Amniotic epithelial cell (primary cell): ENCODE data around the gene PCSK2.

Experiments
- DNase-seq: peaks from one replicate; pipeline ENCODE4 v3.0.0-alpha.2; 2010; ENCODE audit warnings: low read depth

Gene PCSK2

GRCh38 chr20:17505636-17506517, 279.0 kb downstream of the PCSK2 start:
- DNase-seq: peak; percentile 36

- peak; percentile 35 for DNase-seq
Measured at GRCh38 chr20:17507032-17507431, 280.2 kb downstream of the PCSK2 start.

GRCh38 chr20:17507531-17507930, 280.7 kb downstream of the PCSK2 start:
- no peak for DNase-seq

- DNase-seq: no peak
Measured at GRCh38 chr20:17508756-17509155, 281.9 kb downstream of the PCSK2 start.

GRCh38 chr20:17510548-17510947, 283.7 kb downstream of the PCSK2 start:
- no peak for DNase-seq

GRCh38 chr20:17511401-17511800, 284.6 kb downstream of the PCSK2 start:
- DNase-seq: no peak

GRCh38 chr20:17513939-17514338, 287.1 kb downstream of the PCSK2 start:
- no peak for DNase-seq

GRCh38 chr20:17515053-17515452, 288.2 kb downstream of the PCSK2 start:
- DNase-seq: no peak

GRCh38 chr20:17518339-17519052, 291.7 kb downstream of the PCSK2 start:
- DNase-seq: peak; percentile 58

- no peak for DNase-seq
Measured at GRCh38 chr20:17519606-17520285, 292.9 kb downstream of the PCSK2 start.

- DNase-seq: no peak
Measured at GRCh38 chr20:17520583-17520982, 293.7 kb downstream of the PCSK2 start.

- DNase-seq: no peak
Measured at GRCh38 chr20:17522528-17522927, 295.7 kb downstream of the PCSK2 start.

- DNase-seq: no peak
Measured at GRCh38 chr20:17523326-17523725, 296.5 kb downstream of the PCSK2 start.

GRCh38 chr20:17524560-17524959, 297.7 kb downstream of the PCSK2 start:
- no peak for DNase-seq

- DNase-seq: no peak
Measured at GRCh38 chr20:17525132-17525531, 298.3 kb downstream of the PCSK2 start.

- DNase-seq: peak; percentile 55
Measured at GRCh38 chr20:17525650-17526049, 298.8 kb downstream of the PCSK2 start.

- no peak for DNase-seq
Measured at GRCh38 chr20:17529586-17529985, 302.7 kb downstream of the PCSK2 start.

- no peak for DNase-seq
Measured at GRCh38 chr20:17530153-17530552, 303.3 kb downstream of the PCSK2 start.

- DNase-seq: peak; percentile 61
Measured at GRCh38 chr20:17530716-17531664, 304.1 kb downstream of the PCSK2 start, which contains the start of gene BFSP1. Gene BFSP1 (minus strand): TSS chr20:17531379. CDS start chr20:17531329, 50 bp downstream.

GRCh38 chr20:17531665-17532025, 304.8 kb downstream of the PCSK2 start:
- no peak for DNase-seq

- DNase-seq: peak; percentile 80
Measured at GRCh38 chr20:17533396-17533795, 306.6 kb downstream of the PCSK2 start.
